Endothelial cell (in vitro differentiated cells): Measurements from ENCODE around the gene ATXN7. TPM values are rescaled to one million over a fixed set of nuclear protein-coding genes. Genes with fewer than 3 reads are reported as not detected.

Experiments used
- DNase-seq: peaks from one replicate; pipeline ENCODE4 v3.0.0; 2021; ENCODE audit warnings: low spot score
- H3K27ac Mint-ChIP-seq: one replicate; pipeline ENCODE4 v1.8.0; 2021; ENCODE audit warnings: mixed read lengths, inconsistent platforms; ENCODE audit not compliant: unreplicated experiment
- H3K27me3 Mint-ChIP-seq: one replicate; pipeline ENCODE4 v1.8.0; 2021; ENCODE audit warnings: mild to moderate bottlenecking, moderate library complexity, mixed read lengths, inconsistent platforms; ENCODE audit not compliant: unreplicated experiment
- H3K36me3 Mint-ChIP-seq: one replicate; pipeline ENCODE4 v1.8.0; 2021; ENCODE audit warnings: mild to moderate bottlenecking, low read depth, mixed read lengths, inconsistent platforms; ENCODE audit not compliant: unreplicated experiment
- H3K4me1 Mint-ChIP-seq: one replicate; pipeline ENCODE4 v1.8.0; 2021; ENCODE audit warnings: mild to moderate bottlenecking, mixed read lengths, inconsistent platforms; ENCODE audit not compliant: unreplicated experiment
- H3K4me3 Mint-ChIP-seq: one replicate; pipeline ENCODE4 v1.8.0; 2021; ENCODE audit warnings: mild to moderate bottlenecking, mixed read lengths, inconsistent platforms; ENCODE audit not compliant: unreplicated experiment
- H3K9me3 Mint-ChIP-seq: one replicate; pipeline ENCODE4 v1.8.0; 2021; ENCODE audit warnings: mixed read lengths, inconsistent platforms; ENCODE audit not compliant: unreplicated experiment
- CTCF ChIP-seq: fragments of 200-600 bp; sonication (generic); IDR thresholded peaks from one replicate; pipeline ENCODE4 v1.5.0; 2021; ENCODE audit warnings: antibody characterized with exemption; ENCODE audit not compliant: unreplicated experiment
- total RNA-seq: library from RNA; stranded (reverse); fragmentation: NEBNext Ultra II Directional; extraction: Animal tissue kit (Norgen Biotek cat#: 25700); gene quantifications from one replicate; pipeline ENCODE4 v1.2.1, GENCODE V29; 2021; ENCODE audit not compliant: unreplicated experiment

The ATXN7 gene
- total RNA-seq, 1 donor from 2014 or later, result 21.0 TPM

- H3K27ac Mint-ChIP-seq, result peak overlapping the region; percentile 85
- H3K4me3 Mint-ChIP-seq, result peak overlapping the region; percentile 97
- DNase-seq, result no peak
- peaks cover 14% of the 10 kb centered on the region for H3K36me3 Mint-ChIP-seq
- H3K27me3 Mint-ChIP-seq, result peaks cover 12% of the 10 kb centered on the region
- peaks cover 31% of the 10 kb centered on the region for H3K4me1 Mint-ChIP-seq
- no peaks in the 10 kb centered on the region for H3K9me3 Mint-ChIP-seq
- TF ChIP-seq CTCF, result no peak
Measured at GRCh38 chr3:63862804-63863149, 890 bp upstream of the ATXN7 start.

GRCh38 chr3:63864008-63864964 is 619 bp downstream of the ATXN7 start:
- peaks cover 31% of the 10 kb centered on the region for H3K4me1 Mint-ChIP-seq
- DNase-seq, result peak; percentile 29

GRCh38 chr3:63864965-63865327 is 1.3 kb downstream of the ATXN7 start:
- DNase-seq, result no peak
- Mint-ChIP-seq H3K27me3 (peaks cover 12% of the 10 kb centered on the region), H3K36me3 (peaks cover 14% of the 10 kb centered on the region), H3K9me3 (no peaks in the 10 kb centered on the region), H3K4me3 (peak overlapping the region; percentile 94), H3K27ac (peak overlapping the region; percentile 91), H3K4me1 (peaks cover 31% of the 10 kb centered on the region)
- no peak for TF ChIP-seq CTCF

More at GRCh38 chr3:63864008-63864964, 619 bp downstream of the ATXN7 start:
- no peaks in the 10 kb centered on the region for H3K9me3 Mint-ChIP-seq
- H3K27ac Mint-ChIP-seq, result peak overlapping the region; percentile 91
- TF ChIP-seq CTCF, result no peak
- peaks cover 14% of the 10 kb centered on the region for H3K36me3 Mint-ChIP-seq
- peaks cover 12% of the 10 kb centered on the region for H3K27me3 Mint-ChIP-seq
- peak overlapping the region; percentile 94 for H3K4me3 Mint-ChIP-seq

- Mint-ChIP-seq H3K27ac (no peak overlapping the region), H3K36me3 (peaks cover 14% of the 10 kb centered on the region)
- no peak for TF ChIP-seq CTCF
Measured at GRCh38 chr3:63867225-63867624, 3.6 kb downstream of the ATXN7 start.

More at GRCh38 chr3:63867225-63867624, 3.6 kb downstream of the ATXN7 start:
- H3K27me3 Mint-ChIP-seq, result peaks cover 12% of the 10 kb centered on the region
- H3K9me3 Mint-ChIP-seq, result no peaks in the 10 kb centered on the region
- no peak for DNase-seq
- H3K4me1 Mint-ChIP-seq, result peaks cover 31% of the 10 kb centered on the region
- H3K4me3 Mint-ChIP-seq, result peak overlapping the region; percentile 32
